ENCODE results near the gene PLPPR2.
"Not testable (repeated sequence)": the region's sequence is repeated elsewhere in the genome, so short reads cannot be mapped to it uniquely, and the experiment has no call there.

The PLPPR2 gene

DNA sequence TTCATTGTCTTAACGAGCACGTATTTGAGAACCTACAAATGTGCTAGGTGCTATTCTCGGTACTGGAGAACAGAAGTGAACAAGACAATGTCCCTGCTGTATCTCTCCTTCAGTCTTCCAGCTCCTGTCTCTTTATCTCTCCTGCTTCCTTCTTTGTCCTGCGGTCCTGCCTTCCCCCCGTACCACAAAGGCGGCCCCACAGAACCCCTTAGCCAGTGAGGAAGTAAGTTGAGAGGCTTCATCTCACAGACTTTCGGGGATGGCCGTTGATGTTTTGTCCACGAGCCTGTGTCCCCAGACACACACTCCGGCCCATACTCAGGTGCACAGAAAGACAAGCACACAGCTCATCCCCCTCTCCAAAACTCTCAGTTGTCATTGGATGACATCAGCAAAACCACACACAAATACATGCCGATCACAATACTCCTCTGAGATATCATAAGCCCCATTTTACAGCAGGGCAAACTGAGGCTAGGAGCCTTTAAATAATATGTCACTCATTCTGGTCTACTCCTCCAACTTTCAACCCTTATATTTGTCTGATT lies 18.7 kb downstream of the PLPPR2 start:
- no peak for DNase-seq

DNA sequence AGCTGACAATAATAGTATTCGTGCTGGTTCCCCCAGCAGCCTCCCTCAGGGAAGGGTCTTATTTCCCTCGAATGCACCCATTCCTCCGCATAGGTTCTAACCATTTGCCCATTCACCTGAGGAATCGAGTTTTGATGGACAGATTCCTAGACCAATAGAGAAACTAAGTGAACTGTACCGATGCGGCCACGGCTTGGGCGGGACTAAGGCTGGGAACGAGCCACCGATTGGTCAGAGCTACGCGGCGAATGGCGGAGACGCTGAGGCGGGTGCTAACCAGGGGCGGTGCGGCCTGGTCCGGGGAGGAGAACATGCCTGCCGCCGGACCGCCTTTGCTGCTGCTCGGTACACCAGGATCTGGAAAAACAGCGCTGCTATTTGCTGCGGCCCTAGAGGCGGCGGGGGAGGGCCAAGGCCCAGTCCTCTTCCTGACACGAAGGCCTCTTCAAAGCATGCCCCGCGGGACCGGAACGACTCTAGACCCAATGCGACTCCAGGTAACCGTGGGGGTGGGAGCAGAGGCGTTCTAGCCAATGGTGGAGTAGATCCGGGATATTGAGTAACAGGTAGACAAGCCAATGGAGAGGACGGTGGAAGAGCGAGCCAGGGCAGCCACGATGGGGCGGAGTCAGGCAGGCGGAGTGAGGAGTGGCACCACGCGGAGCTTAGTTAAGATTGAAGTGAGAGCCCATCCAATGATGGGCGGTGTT lies 19.4 kb downstream of the PLPPR2 start, which contains the start of gene SWSAP1:
TSS of gene SWSAP1 (plus strand) at position 234 of the 710 bp plus-strand sequence. CDS start at position 249, 15 bp downstream.
- peak; percentile 94 to 95 for DNase-seq

DNA sequence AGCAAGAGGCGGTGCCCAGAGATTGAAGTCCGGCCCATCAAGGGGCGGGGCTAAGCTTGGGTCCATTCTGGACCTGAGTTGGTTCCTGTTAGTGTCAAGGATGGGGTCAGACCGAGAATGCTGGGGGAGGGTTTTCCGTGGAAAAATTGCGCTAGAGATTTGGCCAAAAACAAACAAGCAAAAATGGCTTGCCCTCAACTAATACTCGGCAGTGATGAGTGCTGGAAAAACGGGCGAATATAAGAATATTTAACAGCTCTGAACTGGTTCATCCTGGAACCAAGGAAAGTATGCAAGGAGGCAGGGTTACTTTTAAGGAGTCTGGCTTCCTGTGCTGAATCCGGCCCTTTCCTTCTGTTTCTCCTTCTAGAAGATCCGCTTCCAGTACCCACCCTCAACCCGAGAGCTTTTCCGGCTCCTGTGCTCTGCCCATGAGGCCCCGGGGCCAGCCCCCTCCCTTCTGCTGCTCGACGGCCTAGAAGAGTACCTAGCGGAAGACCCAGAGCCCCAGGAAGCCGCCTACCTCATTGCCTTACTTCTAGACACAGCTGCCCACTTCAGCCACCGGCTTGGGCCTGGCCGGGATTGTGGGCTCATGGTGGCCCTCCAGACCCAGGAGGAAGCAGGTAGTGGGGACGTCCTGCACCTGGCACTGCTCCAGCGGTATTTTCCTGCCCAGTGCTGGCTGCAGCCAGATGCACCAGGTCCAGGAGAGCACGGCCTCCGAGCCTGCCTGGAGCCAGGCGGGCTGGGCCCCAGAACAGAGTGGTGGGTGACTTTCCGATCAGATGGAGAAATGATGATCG lies 20.1 kb downstream of the PLPPR2 start:
- DNase-seq, result no peak

- DNase-seq, result no peak
These were observed 22.0 kb downstream of the PLPPR2 start for GRCh38 chr19:11377237-11377636.

- no peak for DNase-seq
These were observed 22.5 kb downstream of the PLPPR2 start for GRCh38 chr19:11377756-11378155.

- peak in 1 of 2 experiments; percentile 48 for DNase-seq
These were observed 23.3 kb downstream of the PLPPR2 start for GRCh38 chr19:11378319-11379189.

GRCh38 chr19:11379269-11379845 lies 24.1 kb downstream of the PLPPR2 start:
- DNase-seq, result not testable (repeated sequence)

DNA sequence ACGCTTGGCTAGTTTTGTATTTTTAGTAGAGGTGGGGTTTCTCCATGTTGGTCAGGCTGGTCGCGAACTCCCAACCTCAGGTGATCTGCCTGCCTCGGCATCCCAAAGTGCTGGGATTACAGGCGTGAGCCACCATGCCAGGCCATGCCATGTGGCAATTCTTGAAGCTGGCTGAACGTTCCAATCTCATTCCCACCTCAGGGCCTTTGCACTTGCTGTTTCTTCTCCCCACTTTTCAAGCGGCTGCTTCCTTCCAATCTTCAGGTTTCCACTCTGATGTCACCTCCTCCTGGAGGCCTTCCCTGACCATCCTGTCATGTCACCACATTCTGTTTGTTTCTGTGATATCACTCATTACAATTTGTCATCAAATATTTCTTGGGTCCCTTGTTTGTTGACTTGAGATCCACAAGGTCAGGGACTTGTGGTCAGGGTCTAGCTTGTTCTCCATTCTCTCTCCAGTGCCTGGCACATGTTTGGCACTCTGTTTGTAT lies 24.7 kb downstream of the PLPPR2 start:
- DNase-seq, result no peak

GRCh38 chr19:11380653-11381537 lies 25.7 kb downstream of the PLPPR2 start:
- DNase-seq, result peak; percentile 77 to 81

GRCh38 chr19:11382898-11383705 lies 27.9 kb downstream of the PLPPR2 start:
- peak; percentile 26 to 33 for DNase-seq

DNA sequence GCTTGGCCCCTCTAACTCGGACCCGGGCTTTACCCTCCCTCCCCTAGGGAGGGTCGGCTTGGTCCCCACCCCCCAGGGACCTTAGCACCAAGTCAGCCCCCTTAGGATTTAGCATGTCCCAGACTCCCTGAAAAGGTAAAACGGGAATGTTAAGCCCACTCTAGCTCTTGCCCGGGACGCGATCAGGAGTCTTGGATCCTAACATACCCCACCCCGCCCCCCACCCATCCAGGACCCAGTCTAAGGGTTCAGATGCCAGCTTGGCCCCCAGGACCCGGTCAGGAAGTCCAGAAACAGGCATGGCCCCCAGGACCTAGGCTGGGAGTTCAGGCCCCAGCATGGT lies 28.4 kb downstream of the PLPPR2 start:
- DNase-seq, result no peak

- DNase-seq, result no peak
These were observed 29.5 kb downstream of the PLPPR2 start for GRCh38 chr19:11384778-11385129.

GRCh38 chr19:11387162-11388034 lies 32.2 kb downstream of the PLPPR2 start:
- no peak for DNase-seq

- no peak for DNase-seq
These were observed 35.1 kb downstream of the PLPPR2 start for GRCh38 chr19:11390359-11390758.

GRCh38 chr19:11390933-11391680 lies 35.9 kb downstream of the PLPPR2 start:
- DNase-seq, result no peak

- DNase-seq, result no peak
These were observed 41.9 kb downstream of the PLPPR2 start for GRCh38 chr19:11397089-11397610.

- DNase-seq, result no peak
These were observed 44.4 kb downstream of the PLPPR2 start for GRCh38 chr19:11399667-11400066.

DNA sequence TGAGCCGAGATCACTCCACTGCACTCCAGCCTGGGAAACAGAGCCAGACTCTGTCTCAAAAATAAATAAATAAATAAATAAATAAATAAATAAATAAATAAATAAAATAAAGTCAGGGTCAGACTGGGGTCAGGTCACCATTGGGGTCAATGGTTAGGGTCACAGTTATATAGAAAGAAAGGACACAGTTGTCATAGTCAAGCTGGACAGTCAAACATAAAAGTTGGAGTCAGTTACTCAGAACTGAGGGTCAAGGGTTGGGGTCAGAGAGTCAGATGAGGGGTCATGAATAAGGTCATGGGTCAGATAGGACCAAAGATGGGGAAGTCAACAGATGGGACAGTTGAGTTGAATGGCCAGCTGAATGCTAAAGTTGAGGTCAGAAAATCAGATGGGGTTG lies 45.6 kb downstream of the PLPPR2 start:
- DNase-seq, result no peak
